ENCODE results near the gene SNAPC5.

Gene SNAPC5

DNA sequence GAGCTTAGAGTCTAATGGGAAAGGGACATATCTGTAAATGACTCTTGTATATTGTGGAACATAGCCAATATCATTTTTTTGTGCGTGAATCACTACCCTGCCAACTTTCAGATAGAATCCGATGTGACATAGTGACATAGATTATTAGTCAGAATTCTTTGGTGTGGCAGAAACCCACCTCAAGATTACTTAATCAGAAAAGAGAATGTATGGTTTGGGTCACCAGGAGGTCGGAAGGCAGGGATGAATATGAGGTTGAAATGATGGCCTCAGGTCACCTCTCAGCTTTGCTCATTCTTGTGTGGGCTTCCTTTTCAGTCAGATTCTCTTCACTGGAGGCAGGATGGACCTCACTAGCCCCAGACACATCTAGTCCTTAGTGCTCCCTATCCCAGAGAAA is 41.4 kb downstream of the SNAPC5 start:
- no peak for DNase-seq (ENCODE audit: low spot score)

DNA sequence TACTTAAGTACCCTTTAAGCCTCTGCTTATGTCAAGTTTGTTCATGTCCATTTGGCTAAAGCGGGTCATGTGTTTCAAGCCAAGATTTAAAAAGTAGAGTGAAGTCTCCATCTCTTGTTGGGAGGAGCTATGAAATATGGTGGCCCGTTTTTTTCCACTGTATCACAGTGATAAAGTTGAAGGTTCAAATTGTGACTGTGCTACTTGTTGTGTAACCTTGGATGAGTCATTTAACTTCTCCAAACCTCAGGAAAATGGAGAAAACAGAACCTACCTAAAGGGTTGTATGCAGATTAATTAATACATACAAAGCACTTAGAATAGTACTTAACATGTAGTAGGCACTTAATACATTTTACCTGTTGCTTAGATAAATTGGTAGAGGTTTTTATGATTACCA is 43.4 kb downstream of the SNAPC5 start:
- DNase-seq (ENCODE audit: low spot score) = no peak

DNA sequence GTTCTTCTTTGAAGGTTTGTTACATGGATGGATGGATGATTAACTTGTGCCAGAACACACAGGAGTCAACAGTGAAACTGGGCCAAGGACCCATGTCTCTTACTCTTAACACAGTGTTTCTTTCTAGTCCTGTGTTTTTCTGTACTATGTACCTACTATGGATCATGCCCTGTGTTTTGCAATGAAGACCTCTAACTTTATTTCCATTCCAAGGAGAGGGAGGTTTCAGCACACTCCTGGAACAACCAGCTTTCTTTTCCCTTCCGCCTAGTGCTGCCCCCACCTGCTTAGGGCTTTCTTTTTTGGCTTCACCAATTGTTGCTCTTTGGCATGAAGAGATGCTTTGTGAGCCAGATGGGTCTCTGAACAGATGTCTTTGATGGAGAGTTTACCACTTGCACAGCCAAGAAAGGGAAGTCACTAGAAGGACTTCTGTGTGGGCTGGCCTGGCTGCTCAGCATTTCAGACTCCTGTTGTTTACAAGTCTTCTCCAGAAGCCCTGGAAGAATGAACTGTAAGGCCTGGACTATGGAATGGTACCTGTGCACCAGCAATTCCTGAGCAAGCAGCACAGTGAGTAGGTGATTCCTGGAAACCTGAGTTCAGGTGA is 44.5 kb downstream of the SNAPC5 start:
- DNase-seq (ENCODE audit: low spot score) = no peak

DNA sequence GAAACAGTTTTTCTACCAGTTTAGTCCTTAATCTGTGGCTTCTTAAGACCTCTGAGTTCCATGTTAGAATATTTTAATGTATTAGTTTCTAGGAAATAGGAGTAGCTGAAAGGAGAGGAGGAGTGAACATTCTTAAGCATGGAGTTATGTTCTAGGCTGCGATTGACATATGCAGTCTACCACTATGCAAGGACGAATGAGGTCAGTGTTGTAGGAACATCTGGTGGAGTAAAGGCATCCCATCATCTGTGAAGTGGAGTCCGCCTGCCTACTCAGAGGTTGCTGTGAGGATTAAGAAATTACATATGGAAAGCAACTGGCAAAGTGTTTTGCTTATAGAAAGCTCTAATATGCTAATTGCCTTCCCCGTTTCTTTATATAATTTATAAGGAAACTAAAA is 45.1 kb downstream of the SNAPC5 start:
- no peak for DNase-seq (ENCODE audit: low spot score)
